Vagina (tissue), 2 donors: ENCODE measurements around the gene TMEM62. TPM values are rescaled to one million over a fixed set of nuclear protein-coding genes. Genes with fewer than 3 reads are reported as not detected.

Experiments used
- DNase-seq, 2 donors: peaks; one replicate each; pipeline ENCODE4 v3.0.0-alpha.2; 2017; ENCODE audit errors: extremely low spot score in 2 of 2
- H3K27ac ChIP-seq: fragments of 200-600 bp; sonication (generic); one replicate; pipeline ENCODE4 v1.5.1; 2019
- H3K27me3 ChIP-seq: fragments of 200-600 bp; sonication (generic); one replicate; pipeline ENCODE4 v1.5.1; 2019
- H3K36me3 ChIP-seq, 2 donors: fragments of 200-600 bp; sonication (generic); one replicate each; pipeline ENCODE4 v1.5.1; 2017 to 2019
- H3K4me1 ChIP-seq: fragments of 200-600 bp; sonication (generic); one replicate; pipeline ENCODE4 v1.5.1; 2019
- H3K4me3 ChIP-seq, 2 donors: fragments of 200-600 bp; sonication (generic); 1 replicate in 1 of 2; 2 replicates in 1 of 2; pipeline ENCODE4 v1.5.1; 2016 to 2019
- H3K9me3 ChIP-seq: fragments of 200-600 bp; sonication (generic); one replicate; pipeline ENCODE4 v1.5.1; 2019
- CTCF ChIP-seq, 3 experiments: fragments of 450-650 bp in 2 of 3; fragments of 200-600 bp in 1 of 3; sonication (generic) in 1 of 3; IDR thresholded peaks; one replicate each; pipeline ENCODE4 v1.5.1; 2017 to 2019; ENCODE audit warnings: antibody characterized with exemption in 3 of 3, mild to moderate bottlenecking in 2 of 3, moderate library complexity in 2 of 3
- POLR2A ChIP-seq, 2 donors: fragments of 450-650 bp; IDR thresholded peaks; one replicate each; pipeline ENCODE4 v1.6.1; 2017; ENCODE audit warnings: antibody characterized with exemption in 2 of 2, mild to moderate bottlenecking in 2 of 2, moderate library complexity in 2 of 2
- POLR2AphosphoS5 ChIP-seq, 2 donors: sonication (generic); formaldehyde crosslinking; IDR thresholded peaks; one replicate each; pipeline ENCODE4 v1.9.0; 2017; ENCODE audit warnings: antibody characterized with exemption in 2 of 2, mild to moderate bottlenecking in 2 of 2, low read depth in 1 of 2; ENCODE audit not compliant: insufficient read depth in 1 of 2
- intact Hi-C: fragments of 100-400 bp; cut with DNase I; formaldehyde crosslinking; loops from one replicate; pipeline ENCODE4 v1.15.1; 2023
- total RNA-seq: library from RNA; depleted of rRNA; stranded (reverse); fragments of >200 nt; gene quantifications from one replicate; pipeline ENCODE4 v1.2.3, GENCODE V29; 2016

TMEM62 gene
- total RNA-seq, 1 donor from 2014 or later, result 86.9 TPM

- intact Hi-C loops, result no loop called here
- Histone ChIP-seq H3K9me3 (no peaks in the 10 kb centered on the region), H3K27ac (no peak overlapping the region), H3K27me3 (no peaks in the 10 kb centered on the region), H3K4me3 (no peak overlapping the region), H3K4me1 (no peaks in the 10 kb centered on the region), H3K36me3 (no peaks in the 10 kb centered on the region)
- no peak for DNase-seq
- TF ChIP-seq POLR2A (IDR thresholded peaks at IDR 0.05) (no peak), POLR2AphosphoS5 (IDR thresholded peaks at IDR 0.05; ENCODE audit: insufficient read depth in 1 of 2, low read depth in 1 of 2) (no peak), CTCF (IDR thresholded peaks at IDR 0.05) (no peak)
Measured at GRCh38 chr15:43218908-43219706, 85.7 kb downstream of the TMEM62 start.

- no peak for TF ChIP-seq POLR2AphosphoS5 (IDR thresholded peaks at IDR 0.05; ENCODE audit: insufficient read depth in 1 of 2, low read depth in 1 of 2)
- no peak for TF ChIP-seq CTCF (IDR thresholded peaks at IDR 0.05)
- no peak for TF ChIP-seq POLR2A (IDR thresholded peaks at IDR 0.05)
- H3K4me3 ChIP-seq, result no peak overlapping the region
- no peak for DNase-seq
- H3K27ac ChIP-seq, result no peak overlapping the region
- no peaks in the 10 kb centered on the region for H3K27me3 ChIP-seq
- no peaks in the 10 kb centered on the region for H3K36me3 ChIP-seq
- H3K9me3 ChIP-seq, result no peaks in the 10 kb centered on the region
- no peaks in the 10 kb centered on the region for H3K4me1 ChIP-seq
- intact Hi-C loops, result no loop called here
Measured at GRCh38 chr15:43219929-43220928, 86.8 kb downstream of the TMEM62 start.

- intact Hi-C loops, result no loop called here
- DNase-seq, result no peak
- Histone ChIP-seq H3K9me3 (no peaks in the 10 kb centered on the region), H3K4me3 (no peak within 1 kb of the TSS), H3K27me3 (no peaks in the 10 kb centered on the region), H3K4me1 (no peaks in the 10 kb centered on the region), H3K36me3 (no peaks in the 10 kb centered on the region), H3K27ac (no peak within 1 kb of the TSS)
- TF ChIP-seq POLR2A (IDR thresholded peaks at IDR 0.05) (no peak), CTCF (IDR thresholded peaks at IDR 0.05) (no peak), POLR2AphosphoS5 (IDR thresholded peaks at IDR 0.05; ENCODE audit: insufficient read depth in 1 of 2, low read depth in 1 of 2) (no peak)
Measured at GRCh38 chr15:43220991-43221403, 87.6 kb downstream of the TMEM62 start, which contains the start of gene EPB42. TSS of gene EPB42 (minus strand) at chr15:43221018. CDS start at chr15:43220825, 193 bp downstream.

GRCh38 chr15:43221422-43221821, 88.0 kb downstream of the TMEM62 start:
- Histone ChIP-seq H3K27ac (no peak overlapping the region), H3K4me3 (no peak overlapping the region), H3K9me3 (no peaks in the 10 kb centered on the region), H3K36me3 (no peaks in the 10 kb centered on the region), H3K4me1 (no peaks in the 10 kb centered on the region), H3K27me3 (no peaks in the 10 kb centered on the region)
- TF ChIP-seq POLR2A (IDR thresholded peaks at IDR 0.05) (no peak), POLR2AphosphoS5 (IDR thresholded peaks at IDR 0.05; ENCODE audit: insufficient read depth in 1 of 2, low read depth in 1 of 2) (no peak), CTCF (IDR thresholded peaks at IDR 0.05) (no peak)
- intact Hi-C loops, result no loop called here
- no peak for DNase-seq
